K562 (cell line): ENCODE measurements around the gene HSPB1. TPM values are rescaled to one million over a fixed set of nuclear protein-coding genes. Genes with fewer than 3 reads are reported as not detected.

Experiments used
- CBFA2T2 ChIP-seq: fragments of 450-650 bp; conservative IDR thresholded peaks from 2 replicates; pipeline ENCODE4 v1.6.1; 2017; ENCODE audit warnings: mild to moderate bottlenecking
- CEBPZ ChIP-seq: fragments of 150-350 bp; IDR thresholded peaks from 2 replicates; pipeline ENCODE4 v1.6.1; 2014; ENCODE audit warnings: low read depth, mild to moderate bottlenecking, low read length, borderline replicate concordance
- CSDE1 ChIP-seq, 2 experiments: fragments of 450-650 bp; IDR thresholded peaks; 2 replicates each; pipeline ENCODE4 v1.6.1; 2016; ENCODE audit warnings: mild to moderate bottlenecking in 1 of 2
- ELF1 ChIP-seq: fragments of 200-800 bp; sonication (Bioruptor generic); IDR thresholded peaks from 2 replicates; pipeline ENCODE4 v1.6.1; 2016; ENCODE audit warnings: missing genetic modification characterization, missing compliant biosample characterization
- ELK3 ChIP-seq: fragments of 450-650 bp; formaldehyde crosslinking; IDR thresholded peaks from 2 replicates; pipeline ENCODE4 v1.4.0; 2020; ENCODE audit warnings: mild to moderate bottlenecking
- EP400 ChIP-seq: fragments of 450-650 bp; IDR thresholded peaks from 2 replicates; pipeline ENCODE4 v1.6.1; 2017; ENCODE audit warnings: antibody characterized with exemption, mild to moderate bottlenecking, moderate library complexity
- ERF ChIP-seq: fragments of 450-650 bp; formaldehyde crosslinking; IDR thresholded peaks from 2 replicates; pipeline ENCODE4 v1.4.0; 2020; ENCODE audit warnings: mild to moderate bottlenecking, mixed read lengths
- JUNB ChIP-seq: fragments of 450-650 bp; formaldehyde crosslinking; conservative IDR thresholded peaks from 2 replicates; pipeline ENCODE4 v1.4.0; 2020; ENCODE audit warnings: mild to moderate bottlenecking
- MEF2A ChIP-seq: IDR thresholded peaks from 2 replicates; pipeline ENCODE4 v1.6.1; 2011; ENCODE audit warnings: low read depth, mild to moderate bottlenecking, low read length, moderate library complexity; ENCODE audit not compliant: control insufficient read depth
- NFE2L1 ChIP-seq: fragments of 450-650 bp; IDR thresholded peaks from 2 replicates; pipeline ENCODE4 v1.6.1; 2016; ENCODE audit warnings: missing genetic modification characterization, low read depth, mild to moderate bottlenecking, missing compliant biosample characterization, moderate library complexity, borderline replicate concordance
- NFYB ChIP-seq: IDR thresholded peaks from 2 replicates; pipeline ENCODE4 v1.6.1; 2011; ENCODE audit warnings: mild to moderate bottlenecking, moderate library complexity; ENCODE audit not compliant: insufficient read length; ENCODE audit errors: extremely low read depth
- RBBP5 ChIP-seq: fragments of 200-600 bp; sonication (generic); IDR thresholded peaks from 2 replicates; pipeline ENCODE4 v1.6.1; 2012; ENCODE audit warnings: borderline replicate concordance, mild to moderate bottlenecking, low read length, control low read depth, inconsistent platforms; ENCODE audit not compliant: insufficient read depth, poor library complexity, severe bottlenecking
- RBFOX2 ChIP-seq: fragments of 200-400 bp; formaldehyde crosslinking; IDR thresholded peaks from 2 replicates; pipeline ENCODE4 v1.6.1; 2017; ENCODE audit warnings: low read depth, mild to moderate bottlenecking, low read length, moderate library complexity
- SMARCE1 ChIP-seq: fragments of 450-650 bp; IDR thresholded peaks from 2 replicates; pipeline ENCODE4 v1.7.1; 2016; ENCODE audit warnings: mild to moderate bottlenecking
- TBL1XR1 ChIP-seq, 2 experiments: IDR thresholded peaks; 2 replicates each; pipeline ENCODE4 v1.6.1; 2012; ENCODE audit warnings: improper control_type of control experiment in 2 of 2, low read length in 2 of 2, mild to moderate bottlenecking in 1 of 2
- VEZF1 ChIP-seq: fragments of 200-800 bp; sonication (Bioruptor generic); IDR thresholded peaks from 2 replicates; pipeline ENCODE4 v1.6.1; 2017; ENCODE audit warnings: missing genetic modification characterization, missing compliant biosample characterization
- ZFP36 ChIP-seq: fragments of 150-350 bp; IDR thresholded peaks from 2 replicates; pipeline ENCODE4 v1.6.1; 2018; ENCODE audit warnings: low read length, low read depth; ENCODE audit not compliant: partially characterized antibody
- ZNF408 ChIP-seq: fragments of 250-450 bp; sonication (Bioruptor Pico); IDR thresholded peaks from 2 replicates; pipeline ENCODE4 v1.4.0; 2020; ENCODE audit warnings: low read depth, mild to moderate bottlenecking, moderate library complexity
- polyA plus RNA-seq, 8 experiments: library from polyadenylated mRNA; depleted of rRNA in 4 of 8; stranded (reverse) in 5 of 8; unstranded in 3 of 8; fragments of >200 nt; fragmentation: Nextera tagmentation in 2 of 8; fragmentation: Illumina TruSeq in 1 of 8; extraction: Ambion mirVana in 2 of 8; extraction: Trizol in 1 of 8; gene quantifications; 2 replicates each; pipeline versions ENCODE4 v1.2.1 to v1.2.3, GENCODE V29; 2011 to 2014; ENCODE audit warnings: inconsistent platforms in 1 of 8, missing spikeins in 1 of 8
- total RNA-seq, 7 experiments: library from RNA; depleted of rRNA in 6 of 7; stranded (reverse); fragments of >200 nt in 6 of 7; fragmentation: Illumina TruSeq in 2 of 7; extraction: Trizol in 2 of 7; gene quantifications; 2 replicates each; pipeline versions ENCODE4 v1.2.1 to v1.2.3, GENCODE V29; 2011 to 2021; ENCODE audit warnings: low replicate concordance in 1 of 7
- TF ChIP-seq, protein P1 (sequence below): sonication (generic); formaldehyde crosslinking; IDR thresholded peaks from 2 replicates; pipeline ENCODE4 v1.8.0; 2022; ENCODE audit warnings: missing genetic modification reagents, mild to moderate bottlenecking, moderate library complexity, borderline replicate concordance

The HSPB1 gene
- total and polyA plus RNA-seq, 9 of the 15 experiments (the other 6 are each of a cell fraction or from before 2014, with no cell fraction given) = 27.1 to 522 (median 138) TPM

GRCh38 chr7:76302347-76303201 is at the start of gene HSPB1 (continued):
- peak; percentile 94 for TF ChIP-seq MEF2A
- TF ChIP-seq CBFA2T2 = no peak
- no peak for TF ChIP-seq JUNB (CRISPR knock-in tag)
- peak; percentile 94 for TF ChIP-seq VEZF1
- no peak for TF ChIP-seq CEBPZ
- TF ChIP-seq ELF1 (tag) = no peak
- peak; percentile 1 for TF ChIP-seq ZFP36
- peak; percentile 72 for TF ChIP-seq RBBP5
- TF ChIP-seq SMARCE1 = 0 out of 2 replicates have a peak, but pooled peaks have one; percentile 14
- TF ChIP-seq, protein P1, sequence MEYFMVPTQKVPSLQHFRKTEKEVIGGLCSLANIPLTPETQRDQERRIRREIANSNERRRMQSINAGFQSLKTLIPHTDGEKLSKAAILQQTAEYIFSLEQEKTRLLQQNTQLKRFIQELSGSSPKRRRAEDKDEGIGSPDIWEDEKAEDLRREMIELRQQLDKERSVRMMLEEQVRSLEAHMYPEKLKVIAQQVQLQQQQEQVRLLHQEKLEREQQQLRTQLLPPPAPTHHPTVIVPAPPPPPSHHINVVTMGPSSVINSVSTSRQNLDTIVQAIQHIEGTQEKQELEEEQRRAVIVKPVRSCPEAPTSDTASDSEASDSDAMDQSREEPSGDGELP = peak; percentile 81; the same call in 1 of the 2 replicates
- TF ChIP-seq EP400 = peak; percentile 63
- TF ChIP-seq ZNF408 (CRISPR knock-in tag) = no peak
- TF ChIP-seq NFE2L1 (tag) = no peak
- peak; percentile 97 for TF ChIP-seq RBFOX2
- TF ChIP-seq CSDE1 (IDR thresholded peaks at IDR 0.05) = no peak
- peak; percentile 73; the same call in 1 of the 2 replicates for TF ChIP-seq ERF
- no peak for TF ChIP-seq ELK3 (CRISPR knock-in tag)
- TF ChIP-seq NFYB = no peak
- peak; percentile 14 to 70; a peak in 3 of 4 replicates for TF ChIP-seq TBL1XR1 (IDR thresholded peaks at IDR 0.05; ENCODE audit: low read length in 2 of 2)
